H9 (cell line): ENCODE data around the gene ITPR2. TPM values are rescaled to one million over a fixed set of nuclear protein-coding genes. Genes with fewer than 3 reads are reported as not detected.

Experiments used
- DNase-seq: peaks from one replicate; pipeline ENCODE4 v3.0.0-alpha.2; 2017
- H2AFZ ChIP-seq: one replicate; pipeline ENCODE4 v1.6.1; 2013; ENCODE audit warnings: mild to moderate bottlenecking, low read length, control low read depth, moderate library complexity
- H2AK5ac ChIP-seq: 2 replicates; pipeline ENCODE4 v1.6.1; 2013; ENCODE audit warnings: low read length, control low read depth, mixed read lengths; ENCODE audit not compliant: insufficient read length
- H2BK120ac ChIP-seq: one replicate; pipeline ENCODE4 v1.6.1; 2013; ENCODE audit warnings: low read depth, mild to moderate bottlenecking, low read length, control low read depth, inconsistent platforms; ENCODE audit not compliant: poor library complexity, severe bottlenecking
- H2BK12ac ChIP-seq: 2 replicates; pipeline ENCODE4 v1.6.1; 2013; ENCODE audit warnings: low read length, control low read depth, mixed read lengths, low read depth; ENCODE audit not compliant: insufficient read length
- H2BK15ac ChIP-seq: 2 replicates; pipeline ENCODE4 v1.6.1; 2013; ENCODE audit warnings: low read depth, low read length, control low read depth
- H2BK20ac ChIP-seq: one replicate; pipeline ENCODE4 v1.6.1; 2013; ENCODE audit warnings: low read depth, mild to moderate bottlenecking, low read length, control low read depth, inconsistent platforms; ENCODE audit not compliant: poor library complexity, severe bottlenecking
- H2BK5ac ChIP-seq: 2 replicates; pipeline ENCODE4 v1.6.1; 2013; ENCODE audit warnings: low read length, control low read depth, mixed read lengths; ENCODE audit not compliant: insufficient read length
- H3K14ac ChIP-seq: 2 replicates; pipeline ENCODE4 v1.6.1; 2013; ENCODE audit warnings: low read length, control low read depth; ENCODE audit not compliant: insufficient read depth
- H3K18ac ChIP-seq: 2 replicates; pipeline ENCODE4 v1.6.1; 2013; ENCODE audit warnings: low read depth, mild to moderate bottlenecking, mixed read lengths, low read length, control low read depth; ENCODE audit not compliant: insufficient read length
- H3K23ac ChIP-seq: 2 replicates; pipeline ENCODE4 v1.6.1; 2013; ENCODE audit warnings: low read length, control low read depth, mixed read lengths, low read depth; ENCODE audit not compliant: insufficient read length
- H3K23me2 ChIP-seq: 2 replicates; pipeline ENCODE4 v1.6.1; 2013; ENCODE audit warnings: low read depth, mild to moderate bottlenecking, mixed read lengths, low read length, control low read depth; ENCODE audit not compliant: insufficient read length, poor library complexity, severe bottlenecking
- H3K27ac ChIP-seq: 2 replicates; pipeline ENCODE4 v1.5.1; 2013; ENCODE audit warnings: low read length, control low read depth, mixed read lengths, low read depth; ENCODE audit not compliant: insufficient read length
- H3K27me3 ChIP-seq: 2 replicates; pipeline ENCODE4 v1.6.1; 2013; ENCODE audit warnings: low read length, control low read depth, inconsistent platforms; ENCODE audit not compliant: insufficient read depth
- H3K4ac ChIP-seq: 2 replicates; pipeline ENCODE4 v1.6.1; 2013; ENCODE audit warnings: low read depth, mild to moderate bottlenecking, control low read depth, inconsistent platforms, low read length, moderate library complexity
- H3K4me1 ChIP-seq: 2 replicates; pipeline ENCODE4 v1.6.1; 2013; ENCODE audit warnings: low read length, control low read depth, inconsistent platforms; ENCODE audit not compliant: insufficient read depth
- H3K4me2 ChIP-seq: 2 replicates; pipeline ENCODE4 v1.6.1; 2013; ENCODE audit warnings: low read length, control low read depth, mixed read lengths; ENCODE audit not compliant: insufficient read length, insufficient read depth
- H3K56ac ChIP-seq: 2 replicates; pipeline ENCODE4 v1.6.1; 2013; ENCODE audit warnings: low read depth, mild to moderate bottlenecking, mixed read lengths, low read length, control low read depth; ENCODE audit not compliant: insufficient read length
- H3K79me1 ChIP-seq: 2 replicates; pipeline ENCODE4 v1.6.1; 2013; ENCODE audit warnings: low read depth, mild to moderate bottlenecking, moderate library complexity, low read length, control low read depth, inconsistent platforms; ENCODE audit not compliant: insufficient read depth, poor library complexity, severe bottlenecking
- H3K79me2 ChIP-seq: 2 replicates; pipeline ENCODE4 v1.6.1; 2013; ENCODE audit warnings: low read length, control low read depth, inconsistent platforms; ENCODE audit not compliant: insufficient read depth
- H3K9ac ChIP-seq: 2 replicates; pipeline ENCODE4 v1.6.1; 2013; ENCODE audit warnings: low read length, control low read depth, mixed read lengths; ENCODE audit not compliant: insufficient read length; ENCODE audit errors: extremely low read depth
- H3K9me3 ChIP-seq: one replicate; pipeline ENCODE4 v1.6.1; 2013; ENCODE audit warnings: low read depth, low read length, inconsistent platforms; ENCODE audit not compliant: control insufficient read depth
- H3T11ph ChIP-seq: one replicate; pipeline ENCODE4 v1.6.1; 2013; ENCODE audit warnings: mild to moderate bottlenecking, low read length, control low read depth, inconsistent platforms
- H4K20me1 ChIP-seq: one replicate; pipeline ENCODE4 v1.6.1; 2013; ENCODE audit not compliant: control insufficient read depth, insufficient read length, insufficient read depth
- H4K5ac ChIP-seq: 2 replicates; pipeline ENCODE4 v1.6.1; 2013; ENCODE audit warnings: low read depth, mild to moderate bottlenecking, mixed read lengths, low read length, control low read depth; ENCODE audit not compliant: insufficient read length
- H4K8ac ChIP-seq: replicated peaks from 2 replicates; pipeline ENCODE4 v1.6.1; 2013; ENCODE audit warnings: low read length, control low read depth, mixed read lengths, low read depth; ENCODE audit not compliant: insufficient read length
- H4K91ac ChIP-seq: 2 replicates; pipeline ENCODE4 v1.6.1; 2013; ENCODE audit warnings: low read depth, mild to moderate bottlenecking, moderate library complexity, mixed read lengths, low read length, control low read depth; ENCODE audit not compliant: insufficient read length
- H3K27ac Mint-ChIP-seq, 3 experiments: 2 replicates in 2 of 3; 3 replicates in 1 of 3; pipeline ENCODE4 v1.8.0; 2020 to 2021; ENCODE audit warnings: mixed read lengths in 3 of 3, mild to moderate bottlenecking in 1 of 3, moderate library complexity in 1 of 3
- H3K27me3 Mint-ChIP-seq: 2 replicates; pipeline ENCODE4 v1.8.0; 2021; ENCODE audit warnings: low read depth, mild to moderate bottlenecking, moderate library complexity, mixed read lengths
- H3K36me3 Mint-ChIP-seq, 3 experiments: 2 replicates in 2 of 3; 3 replicates in 1 of 3; pipeline ENCODE4 v1.8.0; 2020 to 2021; ENCODE audit warnings: low read depth in 3 of 3, mixed read lengths in 3 of 3; ENCODE audit not compliant: insufficient read depth in 1 of 3
- H3K4me1 Mint-ChIP-seq, 2 experiments: 2 replicates each; pipeline ENCODE4 v1.8.0; 2020; ENCODE audit warnings: mixed read lengths in 2 of 2
- H3K4me3 Mint-ChIP-seq, 2 experiments: 2 replicates in 1 of 2; 3 replicates in 1 of 2; pipeline ENCODE4 v1.8.0; 2020 to 2021; ENCODE audit warnings: mild to moderate bottlenecking in 2 of 2, mixed read lengths in 2 of 2, moderate library complexity in 1 of 2
- H3K9me3 Mint-ChIP-seq, 2 experiments: 2 replicates in 1 of 2; 3 replicates in 1 of 2; pipeline ENCODE4 v1.8.0; 2020; ENCODE audit warnings: mild to moderate bottlenecking in 2 of 2, mixed read lengths in 2 of 2, moderate library complexity in 1 of 2
- whole genome bisulfite sequencing: extraction: QIAGEN DNeasy Blood & Tissue Kit; methylation state at CpG from one replicate; pipeline ENCODE4 v1.1.7; 2013; ENCODE audit warnings: missing lambda C conversion rate, low lambda C conversion rate, mixed read lengths; ENCODE audit not compliant: insufficient read length; ENCODE audit errors: extremely low coverage; 5-methylcytosine and 5-hydroxymethylcytosine counted together
- total RNA-seq: library from RNA; stranded (reverse); gene quantifications from 2 replicates; pipeline ENCODE4 v1.2.1, GENCODE V29; 2021
- TF ChIP-seq, protein P1 (sequence below): fragments of 200-600 bp; sonication (generic); conservative IDR thresholded peaks from 3 replicates; pipeline ENCODE4 v1.8.0; 2021; ENCODE audit warnings: antibody characterized with exemption, mild to moderate bottlenecking

ITPR2 gene
- total RNA-seq, 1 experiment from 2014 or later = 14.8 TPM

DNA sequence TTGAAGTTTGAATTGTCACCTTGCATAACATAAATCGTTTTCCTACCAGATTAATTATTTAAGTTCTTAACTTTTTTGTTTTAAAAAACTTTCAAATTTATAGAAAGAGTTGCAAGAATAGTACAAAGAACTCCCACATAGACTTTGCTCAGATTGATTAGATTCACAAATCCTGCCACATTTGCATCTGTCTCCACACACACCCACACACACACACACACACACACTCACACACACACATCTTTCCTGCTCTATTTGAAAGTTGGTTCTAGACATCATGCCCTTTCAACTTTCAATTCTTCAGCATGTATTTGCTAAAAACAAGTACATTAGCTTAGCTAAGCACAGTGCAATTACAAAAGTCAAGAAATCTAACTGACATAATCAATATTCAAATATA lies 184.0 kb downstream of the ITPR2 start:
- Histone ChIP-seq H3K4me2 (no peak overlapping the region), H4K5ac (no peak overlapping the region)

More for the DNA sequence above, 184.0 kb downstream of the ITPR2 start:
- no peak overlapping the region for H3T11ph ChIP-seq
- no peak overlapping the region for H3K9ac ChIP-seq
- H2AFZ ChIP-seq = no peak overlapping the region
- H3K18ac ChIP-seq = no peak overlapping the region
- H3K4me1 ChIP-seq = peaks cover 2% of the 10 kb centered on the region; the same call in 1 of the 2 replicates
- no peak overlapping the region for H4K91ac ChIP-seq
- DNase-seq = no peak
- peaks cover 21 to 25% of the 10 kb centered on the region in 2 experiments for H3K4me1 Mint-ChIP-seq
- no peak overlapping the region for H3K56ac ChIP-seq
- H3K23me2 ChIP-seq = no peaks in the 10 kb centered on the region
- H2BK5ac ChIP-seq = no peak overlapping the region
- no peak overlapping the region for H3K27ac Mint-ChIP-seq
- H2BK120ac ChIP-seq = no peak overlapping the region
- H3K27ac ChIP-seq = no peak overlapping the region
- no peak overlapping the region for H3K4ac ChIP-seq
- no CpG with 5 or more reads among the region's 1 CpG for WGBS
- no peaks in the 10 kb centered on the region for H3K27me3 ChIP-seq
- no peak overlapping the region for H4K8ac ChIP-seq
- peaks cover 26 to 38% (median 27%) of the 10 kb centered on the region in 3 experiments for H3K36me3 Mint-ChIP-seq
- no peaks in the 10 kb centered on the region for H4K20me1 ChIP-seq
- no peak overlapping the region for H3K14ac ChIP-seq
- H2BK12ac ChIP-seq = no peak overlapping the region
- H3K9me3 ChIP-seq = no peaks in the 10 kb centered on the region
- no peaks in the 10 kb centered on the region for H3K79me2 ChIP-seq
- no peak overlapping the region for H3K4me3 Mint-ChIP-seq
- no peak overlapping the region for H3K23ac ChIP-seq
- no peaks in the 10 kb centered on the region for H3K27me3 Mint-ChIP-seq
- H3K9me3 Mint-ChIP-seq = peaks cover 14 to 16% of the 10 kb centered on the region in 2 experiments; a peak in 4 of 5 replicates
- H2BK20ac ChIP-seq = no peak overlapping the region
- no peak overlapping the region for H2BK15ac ChIP-seq
- H2AK5ac ChIP-seq = no peak overlapping the region
- TF ChIP-seq, protein P1, sequence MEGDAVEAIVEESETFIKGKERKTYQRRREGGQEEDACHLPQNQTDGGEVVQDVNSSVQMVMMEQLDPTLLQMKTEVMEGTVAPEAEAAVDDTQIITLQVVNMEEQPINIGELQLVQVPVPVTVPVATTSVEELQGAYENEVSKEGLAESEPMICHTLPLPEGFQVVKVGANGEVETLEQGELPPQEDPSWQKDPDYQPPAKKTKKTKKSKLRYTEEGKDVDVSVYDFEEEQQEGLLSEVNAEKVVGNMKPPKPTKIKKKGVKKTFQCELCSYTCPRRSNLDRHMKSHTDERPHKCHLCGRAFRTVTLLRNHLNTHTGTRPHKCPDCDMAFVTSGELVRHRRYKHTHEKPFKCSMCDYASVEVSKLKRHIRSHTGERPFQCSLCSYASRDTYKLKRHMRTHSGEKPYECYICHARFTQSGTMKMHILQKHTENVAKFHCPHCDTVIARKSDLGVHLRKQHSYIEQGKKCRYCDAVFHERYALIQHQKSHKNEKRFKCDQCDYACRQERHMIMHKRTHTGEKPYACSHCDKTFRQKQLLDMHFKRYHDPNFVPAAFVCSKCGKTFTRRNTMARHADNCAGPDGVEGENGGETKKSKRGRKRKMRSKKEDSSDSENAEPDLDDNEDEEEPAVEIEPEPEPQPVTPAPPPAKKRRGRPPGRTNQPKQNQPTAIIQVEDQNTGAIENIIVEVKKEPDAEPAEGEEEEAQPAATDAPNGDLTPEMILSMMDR = no peak
- H3K79me1 ChIP-seq = no peaks in the 10 kb centered on the region
